OCI-LY1 (cell line): Measurements from ENCODE around the gene MRPL42.

ENCODE experiments used
- H2AFZ ChIP-seq: fragments of 200-600 bp; sonication (generic), shearing (Covaris generic); 2 replicates; pipeline ENCODE4 v1.6.0; 2014; ENCODE audit warnings: antibody characterized with exemption, mild to moderate bottlenecking, low read length
- H3F3A ChIP-seq: fragments of 200-600 bp; sonication (generic), shearing (Covaris generic); 2 replicates; pipeline ENCODE4 v1.6.0; 2014; ENCODE audit warnings: mild to moderate bottlenecking, antibody characterized with exemption, low read length, moderate library complexity; ENCODE audit not compliant: insufficient read depth
- H3K27ac ChIP-seq: fragments of 200-600 bp; sonication (generic); 2 replicates; pipeline ENCODE4 v1.5.1; 2014; ENCODE audit warnings: low read length, mixed run types, mild to moderate bottlenecking, low read depth; ENCODE audit not compliant: poor library complexity, severe bottlenecking
- H3K27me3 ChIP-seq: fragments of 200-600 bp; sonication (generic); 2 replicates; pipeline ENCODE4 v1.6.0; 2014; ENCODE audit warnings: antibody characterized with exemption, mild to moderate bottlenecking, low read length, moderate library complexity; ENCODE audit not compliant: insufficient read depth
- H3K36me3 ChIP-seq: fragments of 200-600 bp; sonication (generic); 2 replicates; pipeline ENCODE4 v1.6.1; 2014; ENCODE audit warnings: mild to moderate bottlenecking, antibody characterized with exemption, low read length, moderate library complexity, mixed read lengths; ENCODE audit not compliant: insufficient read depth
- H3K4me1 ChIP-seq: fragments of 200-600 bp; sonication (generic); 2 replicates; pipeline ENCODE4 v1.5.1; 2014; ENCODE audit warnings: mild to moderate bottlenecking, low read length, moderate library complexity; ENCODE audit not compliant: insufficient read depth, severe bottlenecking
- H3K4me2 ChIP-seq: fragments of 200-600 bp; sonication (generic), shearing (Covaris generic); 2 replicates; pipeline ENCODE4 v1.6.1; 2014; ENCODE audit warnings: low read length
- H3K4me3 ChIP-seq: fragments of 200-600 bp; sonication (generic); 2 replicates; pipeline ENCODE4 v1.5.1; 2014; ENCODE audit warnings: low read length, low read depth, mild to moderate bottlenecking, mixed read lengths; ENCODE audit not compliant: poor library complexity, severe bottlenecking
- H3K79me2 ChIP-seq: fragments of 200-600 bp; shearing (Covaris generic); 2 replicates; pipeline ENCODE4 v1.6.1; 2016; ENCODE audit warnings: mixed run types, low read length, mixed read lengths; ENCODE audit not compliant: insufficient read depth
- H3K9ac ChIP-seq: fragments of 200-600 bp; sonication (generic), shearing (Covaris generic); 2 replicates; pipeline ENCODE4 v1.6.1; 2014; ENCODE audit warnings: mild to moderate bottlenecking, low read length, mixed read lengths
- H3K9me2 ChIP-seq: fragments of 200-600 bp; sonication (generic), shearing (Covaris generic); 2 replicates; pipeline ENCODE4 v1.6.1; 2014; ENCODE audit warnings: low read depth, mild to moderate bottlenecking, low read length, mixed read lengths
- H3K9me3 ChIP-seq: fragments of 200-600 bp; shearing (Covaris generic); 2 replicates; pipeline ENCODE4 v1.6.1; 2014; ENCODE audit warnings: low read length, mixed read lengths
- H4K20me1 ChIP-seq: fragments of 200-600 bp; sonication (generic), shearing (Covaris generic); 2 replicates; pipeline ENCODE4 v1.6.0; 2016; ENCODE audit warnings: mild to moderate bottlenecking, low read length; ENCODE audit not compliant: insufficient read depth
- CTCF ChIP-seq: fragments of 200-600 bp; sonication (generic), shearing (Covaris generic); IDR thresholded peaks from 2 replicates; pipeline ENCODE4 v1.5.1; 2017; ENCODE audit warnings: mild to moderate bottlenecking, antibody characterized with exemption, low read length, moderate library complexity, mixed read lengths
- EZH2 ChIP-seq: fragments of 200-600 bp; sonication (generic), shearing (Covaris generic); IDR thresholded peaks from 2 replicates; pipeline ENCODE4 v1.8.0; 2017; ENCODE audit warnings: borderline replicate concordance, mixed run types, mild to moderate bottlenecking, antibody characterized with exemption, low read length, moderate library complexity, mixed read lengths

Gene MRPL42

GRCh38 chr12:93467351-93468007 is at the start of gene MRPL42:
MRPL42 (plus strand) TSS chr12:93467514; CDS start chr12:93469286, 1,772 bp downstream.
- Histone ChIP-seq H3K4me1 (peaks cover 23% of the 10 kb centered on the region), H3K9me3 (no peaks in the 10 kb centered on the region), H3K4me3 (peak within 1 kb of the TSS; percentile 76), H3K9me2 (no peaks in the 10 kb centered on the region), H3K9ac (peak within 1 kb of the TSS; percentile 81), H2AFZ (peak within 1 kb of the TSS; percentile 47; the same call in 1 of the 2 replicates), H4K20me1 (no peaks in the 10 kb centered on the region), H3K27me3 (no peaks in the 10 kb centered on the region), H3F3A (no peaks in the 10 kb centered on the region), H3K4me2 (peak within 1 kb of the TSS; percentile 88), H3K36me3 (peaks cover 23% of the 10 kb centered on the region; the same call in 1 of the 2 replicates), H3K79me2 (peaks cover 20% of the 10 kb centered on the region), H3K27ac (peak within 1 kb of the TSS; percentile 24)
- peak; percentile 94 for TF ChIP-seq CTCF
- no peak for TF ChIP-seq EZH2

GRCh38 chr12:93417967-93418480 is 49.3 kb upstream of the MRPL42 start:
- Histone ChIP-seq H4K20me1 (0 out of 2 replicates have a peak, but pooled peaks cover 10% of the 10 kb centered on the region), H3K27me3 (no peaks in the 10 kb centered on the region), H3K79me2 (peaks cover 75% of the 10 kb centered on the region), H3F3A (no peaks in the 10 kb centered on the region), H3K27ac (no peak overlapping the region), H3K4me3 (no peak overlapping the region), H3K4me1 (peaks cover 26% of the 10 kb centered on the region), H3K36me3 (no peaks in the 10 kb centered on the region), H3K9ac (no peak overlapping the region), H3K9me2 (no peaks in the 10 kb centered on the region), H2AFZ (no peak overlapping the region), H3K4me2 (no peak overlapping the region), H3K9me3 (no peaks in the 10 kb centered on the region)
- no peak for TF ChIP-seq CTCF

- Histone ChIP-seq H3K9ac (no peak overlapping the region; the same call in 1 of the 2 replicates), H3K4me3 (no peak overlapping the region), H3K27me3 (no peaks in the 10 kb centered on the region), H3K79me2 (peaks cover 78% of the 10 kb centered on the region), H3K36me3 (no peaks in the 10 kb centered on the region), H4K20me1 (peaks cover 13% of the 10 kb centered on the region; the same call in 1 of the 2 replicates), H3K4me1 (peaks cover 33% of the 10 kb centered on the region), H3K4me2 (peak overlapping the region; percentile 34), H3K27ac (no peak overlapping the region), H3K9me2 (no peaks in the 10 kb centered on the region), H3K9me3 (no peaks in the 10 kb centered on the region), H3F3A (no peaks in the 10 kb centered on the region), H2AFZ (no peak overlapping the region)
- no peak for TF ChIP-seq EZH2
- peak; percentile 62 for TF ChIP-seq CTCF
Measured at GRCh38 chr12:93419388-93420034, 47.8 kb upstream of the MRPL42 start.
